ENCODE results near the gene PPARG.

- no peak for TF ChIP-seq CTCF (IDR thresholded peaks at IDR 0.05; ENCODE audit: control extremely low read depth in 1 of 3, insufficient read depth in 1 of 3, low read depth in 1 of 3, low read length in 3 of 3)
- no peak for TF ChIP-seq ZNF274 (IDR thresholded peaks at IDR 0.05; ENCODE audit: borderline replicate concordance, extremely low read depth, low read length)
- TF ChIP-seq EP300 (IDR thresholded peaks at IDR 0.05; ENCODE audit: borderline replicate concordance in 1 of 2, low read depth in 2 of 2, low read length in 2 of 2): no peak
- TF ChIP-seq ASH2L (IDR thresholded peaks at IDR 0.05; ENCODE audit: low read length): no peak
- no peak for TF ChIP-seq PHF8 (conservative IDR thresholded peaks at IDR 0.05; ENCODE audit: low read depth, low read length)
- no peak for TF ChIP-seq CEBPB (IDR thresholded peaks at IDR 0.05; ENCODE audit: low read depth, low read length)
- TF ChIP-seq BRCA1 (IDR thresholded peaks at IDR 0.05; ENCODE audit: low read depth, low read length): no peak
- TF ChIP-seq SIX5 (IDR thresholded peaks at IDR 0.05; ENCODE audit: low read depth, low read length): no peak
- no peak for TF ChIP-seq CHD2 (IDR thresholded peaks at IDR 0.05; ENCODE audit: low read length)
- no peak for TF ChIP-seq TEAD4 (IDR thresholded peaks at IDR 0.05; ENCODE audit: low read depth, low read length)
- no peak for TF ChIP-seq HDAC6 (IDR thresholded peaks at IDR 0.05; ENCODE audit: low read depth, low read length)
- no peak for TF ChIP-seq POLR2AphosphoS5 (IDR thresholded peaks at IDR 0.05; ENCODE audit: low read depth, low read length)
These were observed 45.9 kb downstream of the PPARG start for GRCh38 chr3:12334786-12335185.
